ENCODE measurements around the gene FRS3.

DNA sequence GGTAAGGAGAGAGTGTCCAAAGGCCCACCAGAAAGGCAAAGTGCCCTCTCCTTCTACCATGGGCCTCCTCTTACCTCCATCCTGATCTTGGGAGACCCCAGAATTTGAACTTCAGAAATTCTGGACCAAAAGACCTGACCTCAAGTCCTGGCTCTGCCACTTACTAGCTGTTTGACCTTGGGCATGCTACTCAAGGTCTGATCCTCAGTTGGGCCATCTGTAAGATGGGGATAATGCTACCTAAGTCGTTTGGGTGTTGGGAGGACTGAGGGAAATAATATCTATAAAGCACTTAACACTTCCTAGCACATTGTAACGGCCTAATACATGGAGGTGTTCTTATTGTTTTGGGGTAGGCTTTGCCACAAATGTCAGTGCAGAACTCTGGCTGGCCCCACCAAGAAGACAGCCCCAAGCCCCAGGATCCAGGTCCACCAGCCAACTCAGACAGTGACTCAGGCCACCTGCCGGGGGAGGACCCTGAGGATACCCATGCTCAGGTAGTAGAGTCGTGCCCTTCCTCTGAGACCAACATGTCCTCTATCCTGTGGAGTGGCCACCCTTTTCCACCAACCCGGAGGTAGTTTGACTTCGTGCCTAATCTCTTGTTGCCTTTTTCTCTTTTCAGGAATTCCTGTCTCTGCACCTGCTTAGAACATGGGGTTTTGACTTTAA lies 3.5 kb upstream of the FRS3 start:
- TF ChIP-seq POLR2A (IDR thresholded peaks at IDR 0.05; ENCODE audit: low read length) (no peak), GATA1 (IDR thresholded peaks at IDR 0.05; ENCODE audit: low read depth, low read length) (no peak)
